Middle frontal gyrus (tissue), 1 donor: Measurements from ENCODE around the gene CCSER2.
"Not testable (repeated sequence)": the region's sequence is repeated elsewhere in the genome, so short reads cannot be mapped to it uniquely, and the experiment has no call there.

ENCODE experiments used
- DNase-seq: peaks from one replicate; pipeline ENCODE4 v3.0.0-alpha.2; 2015; ENCODE audit warnings: low spot score; ENCODE audit errors: extremely low spot score

The CCSER2 gene

DNA sequence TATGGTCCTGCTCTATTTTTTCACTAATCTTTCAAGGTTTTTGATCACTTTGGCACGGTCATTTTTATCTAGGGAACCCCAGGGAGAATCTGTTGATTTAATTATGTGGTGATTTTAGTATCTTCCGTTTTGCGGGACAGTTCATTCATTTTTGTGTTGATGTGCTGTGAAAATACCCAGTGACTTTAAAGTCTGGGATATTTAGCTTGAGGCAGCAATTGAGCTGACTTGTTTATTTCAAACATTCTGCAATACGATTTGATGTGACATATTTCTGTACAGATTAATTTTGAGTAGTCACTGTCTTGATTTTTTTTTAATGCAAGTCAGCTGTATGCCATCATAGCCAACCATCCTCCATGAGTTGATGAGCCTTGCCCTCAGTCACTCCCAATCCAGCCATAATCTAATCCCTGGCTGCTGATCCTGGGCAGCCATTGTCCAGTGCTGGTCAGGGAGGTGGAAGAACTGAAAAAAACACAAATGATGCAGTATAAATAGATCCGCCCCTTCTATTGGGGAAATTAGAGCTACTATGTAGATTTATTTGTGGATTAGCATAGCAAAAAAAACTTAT is 183.4 kb downstream of the CCSER2 start:
- DNase-seq, result no peak

DNA sequence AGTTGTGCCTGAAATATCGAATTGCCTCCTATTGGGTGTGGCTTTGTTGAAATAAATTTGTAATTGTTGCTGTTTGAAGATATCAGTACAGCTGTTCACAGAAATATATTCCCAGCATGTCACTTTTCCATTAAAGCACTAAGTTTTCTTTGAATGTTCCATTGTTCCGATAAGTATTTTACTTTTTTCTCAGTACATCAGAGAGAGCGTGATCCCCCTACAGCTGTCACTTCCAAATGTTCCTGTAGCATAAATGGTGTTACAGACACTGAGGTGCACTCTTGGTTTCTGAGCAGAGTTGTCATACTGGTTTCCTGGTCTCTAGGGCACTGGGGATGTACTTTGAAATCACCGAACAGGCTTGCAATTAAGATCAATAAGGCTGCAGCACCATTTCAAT is 189.2 kb downstream of the CCSER2 start:
- no peak for DNase-seq

DNA sequence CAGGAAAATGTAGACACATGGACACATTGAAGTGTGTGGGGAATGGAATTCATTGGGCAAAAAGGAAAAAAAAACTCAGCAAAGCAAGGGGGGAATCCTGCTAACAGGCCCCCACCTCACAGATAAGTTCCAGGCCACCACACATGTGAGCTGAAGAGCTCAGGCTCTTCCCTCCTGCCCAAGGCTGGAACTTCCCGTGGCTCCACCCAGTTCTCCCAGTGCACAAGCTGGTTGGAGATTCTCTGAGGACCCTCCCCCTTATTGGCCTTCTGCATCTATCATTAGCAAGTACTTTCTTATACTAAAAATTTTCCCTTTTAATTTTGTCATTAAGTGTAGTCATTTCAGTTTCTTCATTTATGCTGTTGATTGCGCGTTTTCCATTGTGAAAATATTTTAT is 190.8 kb downstream of the CCSER2 start:
- no peak for DNase-seq

DNA sequence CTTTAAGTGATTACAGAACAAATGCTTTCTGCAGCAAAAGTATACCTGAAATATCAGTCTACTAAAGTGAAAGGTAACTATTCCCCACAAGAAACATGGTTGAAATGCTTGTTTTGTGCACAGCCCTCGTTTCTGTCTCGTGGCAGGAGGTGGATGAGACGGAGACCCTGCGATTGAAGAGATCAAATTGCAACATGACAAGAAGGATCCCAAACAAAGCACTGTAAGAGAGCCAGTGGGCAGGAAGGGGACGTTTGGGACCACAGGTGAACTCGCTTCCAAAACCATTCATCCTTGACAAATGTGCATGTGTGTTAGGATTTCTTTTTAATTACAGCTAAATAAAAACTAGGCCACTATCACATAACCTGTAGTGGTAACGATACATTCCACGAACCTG is 192.6 kb downstream of the CCSER2 start:
- no peak for DNase-seq

DNA sequence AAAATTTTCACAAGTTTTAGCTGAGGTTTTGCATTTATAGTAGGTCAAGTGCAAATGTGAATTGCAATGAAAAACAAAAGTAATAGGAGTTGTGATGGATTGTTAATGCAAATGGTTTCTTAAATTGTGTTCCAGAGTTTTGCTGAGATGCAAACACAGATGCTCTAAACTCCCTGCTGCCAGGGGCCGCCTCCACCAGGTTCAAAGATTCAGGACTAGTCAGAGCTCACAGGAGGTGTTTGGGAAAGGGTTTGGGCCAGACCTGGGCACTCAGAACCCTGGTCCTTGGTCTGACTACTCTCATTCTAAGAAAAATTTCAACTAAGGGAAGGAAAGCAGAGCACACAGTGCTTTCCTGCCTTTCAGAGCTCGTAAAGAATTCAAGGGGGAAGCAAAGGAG is 193.1 kb downstream of the CCSER2 start:
- DNase-seq, result no peak

DNA sequence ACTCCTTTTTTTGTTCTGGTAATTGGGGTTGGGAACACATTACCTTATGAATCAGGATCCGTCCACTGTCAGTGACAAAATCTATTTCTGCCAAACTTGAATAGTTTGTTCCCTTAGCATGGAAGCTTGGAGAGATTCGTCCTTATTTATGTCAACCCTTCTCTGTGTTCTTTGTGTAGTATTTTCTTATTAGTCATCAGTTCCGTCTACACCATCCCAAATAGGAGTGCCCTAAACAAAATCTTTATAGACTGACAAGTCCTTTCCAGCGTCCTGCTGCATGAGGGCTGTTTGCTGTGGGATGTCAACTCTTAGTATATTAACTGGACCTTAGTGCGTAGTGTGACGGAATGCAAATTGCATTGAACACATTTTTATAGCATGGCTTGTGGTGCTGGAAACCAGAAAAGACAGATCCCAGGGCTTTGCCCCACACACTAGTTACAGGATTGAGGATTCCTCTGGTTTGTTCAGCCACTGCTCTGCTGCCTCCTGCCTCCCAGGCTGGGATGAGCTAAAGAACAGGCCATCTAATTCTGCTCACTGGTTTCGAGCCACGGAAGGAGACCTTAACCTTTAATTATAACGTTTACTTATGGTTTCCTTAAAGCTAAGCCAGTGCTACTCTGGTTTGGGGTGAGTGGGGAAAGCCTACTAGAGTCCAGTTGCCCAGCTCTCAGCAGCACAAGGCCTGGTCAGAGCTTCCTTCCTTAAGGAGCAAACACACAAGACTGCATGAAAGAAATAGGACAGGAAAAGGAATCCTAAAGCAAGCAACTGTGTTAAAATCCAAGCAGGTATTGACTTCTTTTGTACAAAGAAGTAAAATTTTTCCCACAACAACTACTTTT is 194.4 kb downstream of the CCSER2 start:
- DNase-seq, result no peak

DNA sequence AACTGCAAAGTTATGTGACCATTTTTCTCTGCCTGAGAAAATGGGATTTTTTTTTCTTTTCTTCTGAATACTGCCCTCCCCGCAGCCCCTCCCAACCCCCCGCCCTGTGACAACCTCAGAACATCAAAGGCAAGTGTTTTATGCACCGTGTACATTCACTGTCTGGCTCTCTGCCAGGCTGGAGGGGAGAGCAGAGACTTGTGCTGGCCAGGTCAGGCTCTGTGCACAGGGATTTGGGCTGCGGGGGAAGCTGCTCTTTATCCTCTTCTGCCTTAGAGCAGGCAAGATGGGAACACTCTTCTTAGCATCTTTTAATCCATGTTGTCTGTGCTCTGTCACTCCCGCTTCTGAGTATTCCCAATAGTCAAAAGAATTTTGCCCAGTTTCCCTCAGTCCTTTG is 195.1 kb downstream of the CCSER2 start:
- no peak for DNase-seq

DNA sequence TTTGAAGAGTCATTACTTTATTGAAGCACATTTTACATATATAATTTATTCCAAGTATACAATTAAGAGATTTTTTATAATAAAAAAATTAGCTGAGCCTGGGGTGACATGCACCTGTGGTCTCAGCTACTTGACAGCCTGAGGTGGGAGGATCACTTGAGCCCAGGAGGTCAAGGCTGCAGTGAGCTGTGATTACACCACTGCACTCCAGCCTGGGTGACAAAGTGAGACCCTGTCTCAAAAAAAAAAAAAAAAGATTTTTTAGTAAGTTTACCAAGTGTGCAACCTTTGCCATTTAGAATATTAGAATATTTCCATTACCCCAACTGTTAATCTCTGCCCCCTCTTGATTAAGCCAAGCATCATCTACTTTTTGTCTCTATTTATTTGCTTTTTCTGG is 196.0 kb downstream of the CCSER2 start:
- DNase-seq, result no peak

DNA sequence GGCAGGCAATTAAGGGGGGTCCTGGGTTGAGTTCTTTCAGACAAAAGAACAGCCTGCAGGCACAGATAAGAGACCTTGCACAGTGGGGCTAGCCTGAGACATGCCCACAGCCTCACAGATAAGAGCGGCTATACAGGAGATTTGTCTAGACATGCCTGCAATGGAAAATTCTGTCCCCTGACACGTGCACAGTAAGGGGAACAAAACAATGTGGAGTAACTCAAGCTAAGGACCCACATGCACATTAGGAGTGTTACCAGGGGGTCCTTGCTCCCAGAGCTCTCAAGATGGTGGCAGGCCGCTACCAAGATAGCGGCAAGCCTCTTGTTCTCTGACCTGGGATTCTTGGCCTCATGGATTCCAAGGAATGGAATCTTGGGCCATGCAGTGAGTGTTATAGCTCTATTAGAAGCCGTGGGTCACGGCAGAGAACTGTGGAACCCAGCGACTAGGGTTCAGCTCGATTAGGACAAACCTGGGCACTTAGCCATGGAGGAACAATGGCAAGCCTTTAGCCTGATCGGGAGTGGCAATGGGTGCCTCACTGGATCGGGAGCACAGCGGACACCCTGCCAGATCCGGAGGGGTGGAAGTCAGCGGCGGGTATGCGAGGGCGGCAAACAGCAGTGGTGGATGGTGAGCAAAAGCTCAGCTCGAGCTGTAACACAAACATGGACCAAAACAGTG is 196.9 kb downstream of the CCSER2 start:
- no peak for DNase-seq

DNA sequence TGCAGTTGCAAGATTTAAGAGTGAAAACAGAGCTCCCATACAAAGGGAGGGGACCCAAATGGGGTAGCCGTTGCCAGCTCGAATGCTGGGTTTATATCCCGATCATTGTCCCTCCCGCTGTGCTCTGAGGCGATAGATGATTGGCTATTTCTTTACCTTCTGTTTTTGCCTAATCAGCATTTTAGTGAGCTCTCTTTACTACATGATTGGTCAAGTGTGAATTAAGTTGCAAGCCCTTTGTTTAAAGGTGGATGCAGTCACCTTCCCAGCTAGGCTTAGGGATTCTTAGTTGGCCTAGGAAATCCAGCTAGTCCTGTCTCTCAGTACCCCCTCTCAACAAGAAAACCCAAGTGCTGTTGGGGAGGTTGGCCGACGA is 197.4 kb downstream of the CCSER2 start:
- not testable (repeated sequence) for DNase-seq

DNA sequence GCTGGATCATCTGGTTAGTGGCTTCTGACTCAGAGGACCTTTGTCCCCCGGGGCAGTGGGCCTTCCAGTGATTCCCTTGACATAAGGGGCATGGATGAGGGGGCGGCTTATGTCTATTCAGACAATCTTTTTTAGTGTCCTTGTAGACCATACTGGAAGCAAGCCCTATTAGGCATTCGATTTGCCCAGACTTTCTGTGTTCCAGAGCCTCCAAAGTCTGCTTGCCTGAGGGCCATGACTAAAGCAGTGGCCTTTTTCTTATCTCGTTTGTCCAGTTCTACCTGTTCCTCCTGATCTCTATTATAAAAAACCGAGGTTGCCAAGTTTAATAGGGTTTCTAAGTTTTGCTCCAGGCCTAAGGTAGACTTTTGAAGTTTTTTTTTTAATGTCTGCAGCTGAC is 199.0 kb downstream of the CCSER2 start:
- DNase-seq, result not testable (repeated sequence)

DNA sequence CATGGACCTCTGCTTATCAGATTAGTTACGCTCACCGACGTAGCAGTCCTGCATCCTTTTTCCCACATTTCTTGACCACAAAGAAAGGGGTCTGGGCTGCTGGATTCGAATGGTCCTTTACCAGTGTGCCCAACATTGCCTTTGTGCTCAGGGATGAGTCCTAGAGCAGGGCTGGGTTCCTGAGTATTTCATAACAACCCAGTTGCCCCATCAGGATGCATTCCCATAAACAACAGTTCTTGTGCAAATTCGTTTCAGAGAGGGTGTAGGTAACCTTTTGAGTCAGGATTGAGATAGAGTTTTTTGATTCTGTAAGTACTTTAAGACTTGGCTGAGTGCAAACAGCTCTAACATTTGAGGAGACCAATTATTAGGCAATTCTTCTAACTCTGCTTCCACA is 200.1 kb downstream of the CCSER2 start:
- not testable (repeated sequence) for DNase-seq

DNA sequence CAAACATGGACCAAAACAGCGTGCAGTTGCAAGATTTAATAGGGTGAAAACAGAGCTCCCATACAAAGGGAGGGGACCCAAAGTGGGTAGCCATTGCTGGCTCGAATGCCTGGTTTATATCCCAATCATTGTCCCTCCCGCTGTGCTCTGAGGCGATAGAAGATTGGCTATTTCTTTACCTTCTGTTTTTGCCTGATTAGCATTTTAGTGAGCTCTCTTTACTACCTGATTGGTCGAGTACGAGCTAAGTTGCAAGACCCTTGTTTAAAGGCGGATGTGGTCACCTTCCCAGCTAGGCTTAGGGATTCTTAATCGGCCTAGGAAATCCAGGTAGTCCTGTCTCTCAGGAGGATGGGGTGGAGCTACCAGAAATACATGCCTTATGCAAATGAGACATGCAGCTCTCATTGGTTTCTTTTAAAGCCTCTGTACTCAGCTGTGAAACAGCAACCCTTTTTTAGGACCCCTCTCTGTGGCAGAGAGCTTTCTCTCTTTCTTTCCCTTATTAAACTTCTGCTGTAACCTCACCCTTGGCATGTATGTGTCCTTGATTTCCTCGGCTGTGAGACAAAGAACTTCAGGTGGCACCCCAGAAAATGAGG is 202.4 kb downstream of the CCSER2 start:
- no peak for DNase-seq

DNA sequence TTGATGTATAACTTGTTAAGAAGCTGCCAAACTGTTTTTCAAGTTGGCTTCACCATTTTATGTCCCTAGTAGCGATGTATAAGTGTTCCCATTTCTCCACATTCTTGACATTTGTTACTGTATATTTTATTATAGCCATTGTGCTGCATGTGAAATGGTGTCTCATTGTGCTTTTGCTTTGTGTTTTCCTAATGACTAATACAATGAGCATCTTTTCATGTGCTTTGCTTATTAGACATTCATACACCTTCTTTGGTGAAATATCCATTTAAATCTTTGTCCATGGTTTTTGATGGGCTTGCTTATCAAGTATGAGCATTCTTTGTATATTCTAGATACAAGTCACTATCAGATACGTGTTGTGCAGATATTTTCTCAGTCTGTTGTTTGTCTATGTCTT is 203.0 kb downstream of the CCSER2 start:
- DNase-seq, result no peak

DNA sequence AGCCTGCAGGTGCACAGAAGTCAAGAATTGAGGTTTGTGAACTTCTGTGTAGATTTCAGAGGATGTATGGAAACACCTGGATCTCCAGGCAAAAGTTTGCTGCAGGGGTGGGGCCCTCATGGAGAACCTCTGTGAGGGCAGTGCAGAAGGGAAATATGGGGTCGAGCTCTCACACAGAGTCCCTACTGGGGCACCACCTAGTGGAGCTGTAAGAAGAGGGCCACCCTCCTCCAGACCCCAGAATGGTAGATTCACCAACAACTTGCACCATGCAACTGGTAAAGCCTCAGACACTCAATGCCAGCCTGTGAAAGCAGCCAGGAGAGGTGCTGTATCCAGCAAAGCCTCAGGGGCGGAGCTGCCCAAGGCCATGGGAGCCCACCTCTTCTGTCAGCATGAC is 205.8 kb downstream of the CCSER2 start:
- no peak for DNase-seq

DNA sequence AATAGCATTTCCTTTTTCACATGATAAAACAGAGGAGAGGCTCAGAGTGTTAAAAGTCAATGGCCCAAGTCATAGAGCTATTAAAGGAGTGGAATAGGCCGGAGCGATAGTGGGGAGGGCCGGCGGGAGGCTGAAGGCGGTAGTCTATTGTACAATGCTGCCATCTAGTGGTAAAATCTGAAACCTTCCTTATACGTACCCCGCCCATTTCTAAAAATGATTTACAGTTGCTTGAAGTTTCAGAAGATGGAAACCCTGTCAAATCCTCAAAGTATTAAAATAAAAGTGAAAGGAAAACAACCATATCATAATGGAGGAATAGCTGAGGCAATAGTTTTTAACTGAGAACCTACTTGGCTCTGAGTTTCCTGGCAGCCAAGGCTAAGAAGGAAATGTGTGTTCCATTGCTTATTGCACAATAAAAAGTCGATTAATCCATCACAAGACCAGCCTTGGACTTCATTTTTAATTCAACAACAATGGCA is 209.1 kb downstream of the CCSER2 start:
- peak; percentile 33 for DNase-seq

DNA sequence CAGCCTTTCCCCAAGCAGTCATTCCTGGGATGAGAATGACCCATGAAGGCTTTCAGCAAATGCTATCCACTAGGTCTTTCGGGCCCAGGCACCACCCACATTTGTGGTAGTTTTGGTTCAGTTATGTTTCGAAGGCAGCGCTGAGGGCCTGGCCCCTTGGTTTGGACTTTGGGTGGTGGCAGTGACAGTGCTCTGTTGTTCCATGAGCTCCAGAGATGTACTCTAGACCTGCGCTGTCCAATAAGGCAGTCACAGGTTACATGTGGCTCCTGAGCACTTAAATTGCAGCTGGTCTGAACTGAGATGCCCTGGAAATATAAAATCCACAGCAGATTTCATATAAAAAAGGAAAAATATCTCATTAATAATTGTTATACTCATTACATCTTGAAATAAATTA is 209.6 kb downstream of the CCSER2 start:
- DNase-seq, result no peak

DNA sequence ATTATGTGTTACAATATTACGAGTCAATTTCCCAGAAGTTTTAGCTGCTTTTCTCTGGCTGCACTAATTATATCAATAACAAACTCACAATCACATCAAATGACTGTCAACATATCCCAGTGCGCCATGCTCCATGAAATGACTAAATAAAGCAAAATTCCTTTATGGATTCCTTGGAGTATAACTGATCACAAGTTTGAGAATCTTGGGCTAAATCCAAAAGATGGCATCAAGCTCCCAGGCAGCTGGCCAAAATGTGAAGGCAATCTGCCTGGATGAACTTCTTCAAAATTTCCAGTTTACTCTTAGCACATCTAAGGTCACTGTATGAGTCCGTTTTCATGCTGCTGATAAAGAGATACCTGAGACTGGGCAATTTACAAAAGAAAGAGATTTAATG is 210.8 kb downstream of the CCSER2 start:
- no peak for DNase-seq

DNA sequence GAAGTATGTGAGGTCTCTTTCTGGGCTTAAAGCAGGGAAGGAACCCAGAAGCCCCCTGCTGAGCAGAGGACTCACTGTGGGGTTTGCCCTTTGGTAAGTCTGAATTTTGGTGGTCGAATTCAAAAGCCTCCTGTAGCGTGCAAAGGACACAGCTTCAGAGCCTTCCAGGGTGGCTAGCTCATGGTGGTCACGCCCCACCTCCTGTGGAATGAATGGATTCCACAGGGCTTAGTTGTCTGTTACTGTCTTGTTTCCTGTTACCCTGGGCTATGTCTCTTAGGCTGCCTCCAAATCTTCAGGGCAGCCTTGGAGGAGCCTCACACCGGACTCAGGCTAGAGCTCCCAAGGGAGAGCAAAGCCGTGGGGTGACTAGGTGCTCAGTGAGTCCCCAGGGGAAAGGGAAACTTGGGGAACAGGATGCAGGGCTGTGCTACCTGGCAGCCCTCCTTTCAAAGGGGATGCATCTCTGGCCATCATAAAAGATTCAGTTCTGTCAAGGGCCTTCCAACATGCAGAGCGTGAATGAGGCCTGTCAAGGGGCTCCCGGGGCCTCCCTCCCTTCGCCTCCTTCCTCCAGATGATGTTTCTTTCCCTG is 211.7 kb downstream of the CCSER2 start:
- DNase-seq, result no peak

DNA sequence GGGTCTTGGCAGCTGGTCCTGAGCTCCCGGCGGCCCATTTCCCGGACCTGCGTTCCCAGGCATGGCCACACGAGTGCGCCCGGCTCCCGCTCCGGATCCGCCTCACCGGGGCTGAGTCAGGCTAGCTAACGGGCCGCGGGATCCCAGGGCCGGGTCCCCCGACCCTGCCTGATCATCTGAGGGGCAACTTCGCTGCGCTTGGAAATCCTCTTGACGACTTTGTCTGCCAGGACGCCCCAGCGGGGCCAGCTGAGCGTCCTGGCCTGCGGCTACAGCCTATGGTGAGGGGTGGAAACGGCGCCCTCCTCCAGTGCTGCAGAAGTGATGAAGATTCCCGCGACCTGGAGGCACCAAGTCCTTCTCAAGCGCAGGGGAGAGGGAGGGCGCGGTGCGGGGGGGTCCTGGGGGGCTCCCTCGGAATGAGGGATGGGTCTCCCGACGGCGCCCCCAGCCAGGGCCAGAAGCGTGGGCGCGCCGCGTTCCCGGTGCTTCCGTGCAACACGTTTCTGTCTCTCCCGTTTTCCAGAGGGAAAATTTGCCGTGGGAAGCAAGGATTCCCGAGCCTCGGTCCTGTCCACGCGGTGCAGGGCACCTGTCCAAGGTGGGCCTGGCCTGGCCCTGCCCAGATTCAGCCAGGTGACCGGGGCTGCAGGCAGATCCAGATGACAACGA is 212.4 kb downstream of the CCSER2 start:
- peak; percentile 39 for DNase-seq

DNA sequence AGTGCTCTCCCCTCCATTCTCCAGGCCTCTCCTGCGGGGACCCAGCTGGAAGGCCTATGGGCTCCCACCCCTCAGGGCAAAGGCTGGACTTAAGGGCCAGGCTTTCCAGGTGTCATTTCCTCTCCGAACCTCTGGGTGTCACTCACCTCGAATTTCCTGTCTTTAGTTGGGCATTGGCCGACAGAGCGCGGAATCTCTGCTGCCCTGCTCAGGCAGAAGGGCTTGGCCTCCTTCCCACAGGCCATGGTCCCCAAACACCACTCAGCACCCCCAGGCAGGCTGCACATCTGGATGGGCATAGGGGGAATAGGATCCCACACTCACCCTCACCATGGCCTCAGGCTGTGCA is 212.9 kb downstream of the CCSER2 start:
- DNase-seq, result no peak
